ENCODE measurements around the gene TBC1D8.

The TBC1D8 gene

DNA sequence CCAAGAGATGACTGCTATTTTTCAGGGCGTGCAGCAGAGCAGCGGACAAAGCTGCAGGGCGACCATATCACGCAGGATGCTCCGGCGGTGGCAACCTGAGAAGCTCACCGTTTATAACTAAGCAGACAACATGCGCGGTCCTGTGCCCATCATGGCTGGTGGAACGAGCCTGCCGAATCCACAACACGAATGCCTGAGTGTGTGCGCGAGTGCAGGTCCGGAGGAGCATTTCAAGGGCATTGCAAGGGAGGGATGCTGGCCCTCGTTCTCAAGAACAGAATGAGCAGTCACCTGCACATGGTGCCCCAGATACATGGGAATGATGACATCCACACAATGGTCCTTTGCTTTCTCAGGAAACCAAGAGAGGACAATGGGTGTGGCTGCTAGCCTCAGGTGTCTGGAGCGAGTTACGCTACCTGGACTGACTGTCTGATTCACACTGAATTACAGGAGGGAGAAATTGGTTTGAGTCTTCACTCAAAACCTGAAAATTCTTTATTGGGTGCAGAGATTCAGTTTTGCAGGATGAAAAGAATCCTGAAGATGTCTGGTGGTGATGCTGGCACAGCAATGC, 39.8 kb downstream of the TBC1D8 start:
- DNase-seq, result no peak

DNA sequence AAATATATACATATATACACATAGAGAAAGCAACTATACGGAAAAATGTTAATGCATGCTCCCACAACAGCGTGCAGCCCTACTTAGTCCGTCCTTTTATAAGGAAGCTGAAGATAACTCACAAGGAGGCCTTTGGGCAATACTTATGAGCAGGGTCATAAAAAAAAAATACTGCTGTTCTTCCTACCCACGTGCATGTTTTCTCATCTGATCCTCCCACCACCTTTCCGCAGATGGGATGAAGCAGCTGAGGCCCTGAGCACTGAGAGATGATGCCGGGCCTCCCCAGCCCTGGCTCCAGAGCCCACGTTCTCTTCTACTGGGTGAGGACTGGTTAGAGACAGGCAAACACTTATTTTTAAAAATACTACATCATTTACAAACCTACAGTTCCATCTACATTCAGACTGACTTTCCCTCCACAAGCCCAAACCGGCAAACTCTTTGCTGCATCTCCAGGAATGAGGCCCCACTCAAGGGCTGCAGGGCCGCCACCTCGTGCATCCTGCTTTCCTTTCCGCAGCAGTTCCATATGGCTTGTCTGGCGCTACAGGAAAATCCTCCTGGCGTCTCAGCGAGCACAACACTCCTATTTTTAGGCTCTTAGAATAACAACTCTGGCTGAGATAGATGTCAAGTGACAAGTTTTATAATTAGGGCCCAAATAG, 41.6 kb downstream of the TBC1D8 start:
- DNase-seq, result no peak

DNA sequence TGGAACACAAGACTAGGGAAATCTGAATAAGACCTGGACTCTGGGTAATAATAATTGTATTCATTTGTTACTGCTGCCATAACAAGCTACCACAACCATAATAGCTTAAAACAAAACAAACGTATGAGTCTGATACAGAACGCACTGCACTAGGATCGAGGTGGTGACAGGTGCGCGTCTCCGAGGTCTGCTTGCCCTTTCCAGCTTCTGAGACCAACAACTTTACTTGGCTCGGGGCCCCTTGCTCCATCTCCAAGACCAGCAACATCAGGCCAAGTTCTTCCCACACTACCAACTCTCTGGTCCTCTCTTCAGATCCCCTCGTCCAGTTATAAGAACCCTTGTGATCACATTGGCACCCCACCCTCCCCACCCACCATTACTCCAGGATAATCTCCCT, 42.8 kb downstream of the TBC1D8 start:
- DNase-seq, result no peak

DNA sequence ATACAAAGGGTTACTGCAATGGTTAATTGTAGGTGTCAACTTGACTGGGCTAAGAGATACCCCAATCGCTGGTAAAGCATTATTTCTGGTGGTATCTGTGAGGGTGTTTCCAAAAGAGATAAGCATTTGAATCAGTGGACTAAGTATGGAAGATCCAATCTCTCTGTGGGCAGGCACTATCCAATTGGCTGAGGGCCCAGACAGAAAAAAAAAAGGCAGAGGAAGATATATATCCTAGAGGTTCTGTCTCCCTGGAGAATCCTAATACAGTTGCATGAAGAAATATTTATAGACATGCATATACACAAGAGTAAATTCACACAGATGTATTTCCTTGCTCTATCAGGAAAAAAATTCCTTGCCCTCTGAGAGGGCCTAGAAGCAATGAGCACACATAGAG, 43.9 kb downstream of the TBC1D8 start:
- no peak for DNase-seq

DNA sequence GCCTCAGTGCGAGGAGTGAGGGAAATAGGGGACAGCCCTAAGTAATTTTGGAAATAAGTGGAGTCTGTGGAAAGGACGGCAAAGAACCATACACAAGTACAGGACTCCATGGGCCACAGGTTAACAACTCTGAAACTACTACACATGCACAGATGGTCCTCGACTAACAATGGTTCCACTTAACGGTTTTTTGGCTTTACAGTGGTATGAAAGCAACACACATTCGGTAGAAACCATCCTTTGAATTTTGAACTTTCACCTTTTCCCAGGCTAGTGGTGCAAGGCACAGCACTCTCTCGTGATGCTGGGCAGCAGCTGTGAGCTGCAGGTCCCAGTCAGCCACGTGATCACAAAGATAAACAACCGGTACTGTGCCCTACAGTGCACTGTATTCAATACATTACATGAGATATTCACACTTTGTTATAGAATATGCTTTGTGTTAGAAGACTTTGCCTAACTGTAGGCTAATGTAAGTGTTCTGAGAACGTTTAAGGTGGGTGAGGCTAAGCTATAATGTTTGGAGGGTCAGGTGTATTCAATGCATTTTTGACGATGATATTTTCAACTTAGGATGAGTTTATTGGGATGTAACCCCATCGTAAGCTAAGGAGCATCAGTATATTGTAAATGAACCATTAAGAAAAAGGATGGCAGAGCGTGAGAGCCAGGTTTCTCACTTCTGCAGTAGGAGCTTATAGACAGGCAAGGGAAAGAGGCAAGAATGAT, 44.6 kb downstream of the TBC1D8 start:
- no peak for DNase-seq

DNA sequence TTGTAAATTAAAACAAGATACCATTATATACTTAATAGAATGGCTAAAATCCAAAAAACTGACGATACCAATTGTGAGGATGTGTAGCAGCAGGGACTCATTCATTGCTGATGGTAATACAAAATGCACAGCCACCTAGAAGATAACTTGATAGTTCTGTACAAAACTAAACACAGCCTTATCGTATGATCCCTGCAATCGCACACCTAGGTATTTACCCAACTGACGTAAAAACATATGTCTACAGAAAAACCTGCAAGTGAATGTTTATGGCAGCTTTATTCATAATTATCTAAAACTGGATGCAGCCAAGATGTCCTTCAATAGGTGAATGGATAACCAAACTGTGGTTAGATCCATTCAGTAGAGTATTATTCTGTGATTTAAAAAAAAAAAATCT, 45.5 kb downstream of the TBC1D8 start:
- no peak for DNase-seq

DNA sequence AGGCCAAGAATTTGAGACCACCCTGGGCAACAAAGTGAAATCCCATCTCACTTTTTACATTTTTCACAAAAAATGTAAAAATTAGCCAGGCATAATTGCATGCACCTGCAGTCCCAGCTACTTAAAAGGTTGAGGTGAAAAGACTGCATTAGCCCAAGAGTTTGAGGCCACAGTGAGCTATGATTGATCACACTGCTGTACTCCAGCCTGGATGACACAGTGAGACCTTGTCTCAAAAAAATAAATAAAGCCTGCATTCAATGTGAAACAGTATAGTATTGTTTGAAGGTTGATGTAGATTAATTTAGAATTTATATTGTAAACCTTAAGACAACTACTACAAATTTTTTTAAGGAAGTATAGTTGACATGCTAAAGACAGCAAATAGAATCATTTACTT, 53.5 kb downstream of the TBC1D8 start:
- no peak for DNase-seq

DNA sequence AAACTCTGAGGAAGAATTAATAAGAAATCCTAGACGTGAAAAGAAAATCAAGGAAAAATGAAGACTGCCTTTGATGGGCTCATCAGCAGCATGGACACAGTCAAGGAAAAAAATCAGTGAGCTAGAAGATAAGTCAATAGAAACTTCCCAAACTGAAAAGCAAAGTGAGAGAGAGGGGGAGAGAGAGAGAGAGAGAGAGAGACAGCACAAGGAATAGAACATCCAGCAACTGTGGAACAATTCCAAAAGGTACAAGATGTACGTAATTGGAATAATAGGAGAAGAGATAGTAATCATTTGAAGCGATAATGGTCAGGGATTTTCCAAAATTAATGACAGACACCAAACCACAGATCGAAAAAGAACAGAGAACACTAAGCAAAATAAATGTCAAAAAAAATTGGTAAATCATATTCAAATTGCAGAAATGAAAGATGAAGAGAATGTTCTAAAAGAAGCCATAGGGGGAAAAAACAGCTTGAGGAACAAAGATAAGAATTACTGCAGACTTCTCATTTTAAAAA, 54.5 kb downstream of the TBC1D8 start:
- no peak for DNase-seq

DNA sequence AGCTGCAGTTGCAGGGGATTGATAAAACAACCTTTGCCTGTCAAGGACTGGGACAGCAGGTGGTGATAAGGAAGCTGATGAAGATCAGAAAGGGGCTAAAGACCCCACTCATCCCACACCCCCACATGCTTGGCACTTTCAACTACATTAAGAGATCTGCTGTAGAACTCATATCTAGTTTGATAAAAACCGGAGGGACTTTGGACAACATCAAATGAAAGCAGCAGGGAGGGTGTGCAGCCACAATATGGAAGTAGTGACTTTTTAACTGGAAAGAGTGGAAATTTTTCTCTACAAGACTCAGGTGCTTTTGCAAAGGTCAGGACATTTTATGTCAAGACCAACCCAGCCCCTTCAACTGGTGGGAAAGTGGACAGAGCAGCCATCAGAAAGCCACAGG, 56.8 kb downstream of the TBC1D8 start:
- no peak for DNase-seq

DNA sequence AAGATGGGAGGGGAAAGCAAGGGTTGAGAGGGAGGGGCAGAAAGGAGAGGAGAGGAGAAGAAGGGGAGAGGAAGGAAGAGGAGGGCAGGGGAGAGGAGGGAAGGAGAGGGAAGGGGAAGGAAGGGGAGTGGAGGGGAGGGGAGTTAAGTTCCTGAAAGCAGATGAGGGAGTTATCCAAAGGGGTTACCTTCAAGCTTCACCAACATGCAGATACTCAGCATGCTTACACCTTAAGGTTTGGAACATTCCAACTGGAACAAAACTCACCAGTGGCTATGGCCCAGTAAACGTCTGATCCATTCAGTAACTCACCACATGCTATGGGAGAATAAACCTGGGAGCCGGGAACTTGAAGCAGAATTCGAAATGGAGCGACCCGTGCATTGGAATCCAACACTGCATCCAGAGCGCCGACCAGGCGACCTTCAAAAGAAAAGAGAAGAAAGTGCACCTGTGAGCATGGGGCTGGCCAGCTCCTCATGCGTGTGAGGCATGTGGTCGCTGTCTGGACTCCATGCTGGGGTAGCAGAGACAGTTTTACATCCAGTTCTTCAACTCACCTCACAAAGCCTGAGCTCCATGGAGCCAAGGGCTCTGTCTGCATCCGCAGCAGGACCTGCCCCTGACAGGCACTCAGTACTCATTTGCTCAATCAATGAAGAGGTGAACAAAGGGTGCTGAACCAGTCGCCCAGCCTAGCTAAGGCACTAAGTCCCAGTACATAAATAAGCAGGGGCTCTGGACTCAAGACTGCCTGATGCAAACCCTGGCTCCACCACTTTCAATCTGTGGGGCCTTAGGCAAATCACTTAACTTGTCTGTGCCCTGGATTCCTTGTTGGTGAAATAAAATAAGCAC, 61.0 kb downstream of the TBC1D8 start:
- no peak for DNase-seq

DNA sequence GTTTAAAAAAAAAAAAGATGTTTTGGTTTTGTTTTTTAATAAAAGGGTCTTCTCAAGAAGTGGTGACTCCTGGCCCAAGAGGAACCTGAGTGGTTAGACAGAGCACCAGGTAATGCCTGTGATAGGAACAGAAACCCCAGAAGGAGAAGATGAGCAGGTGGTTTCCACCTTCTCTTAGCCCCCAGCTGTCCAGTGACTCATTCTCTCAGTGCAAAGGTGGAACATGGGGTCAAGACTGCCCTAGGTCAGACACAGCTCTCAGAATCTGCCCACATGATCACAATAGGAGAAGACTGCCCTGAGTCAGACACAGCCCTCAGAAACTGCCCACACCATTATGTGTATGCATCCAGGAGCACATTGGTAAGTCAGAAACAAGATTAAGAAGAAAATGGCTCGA, 61.8 kb downstream of the TBC1D8 start:
- DNase-seq, result no peak

DNA sequence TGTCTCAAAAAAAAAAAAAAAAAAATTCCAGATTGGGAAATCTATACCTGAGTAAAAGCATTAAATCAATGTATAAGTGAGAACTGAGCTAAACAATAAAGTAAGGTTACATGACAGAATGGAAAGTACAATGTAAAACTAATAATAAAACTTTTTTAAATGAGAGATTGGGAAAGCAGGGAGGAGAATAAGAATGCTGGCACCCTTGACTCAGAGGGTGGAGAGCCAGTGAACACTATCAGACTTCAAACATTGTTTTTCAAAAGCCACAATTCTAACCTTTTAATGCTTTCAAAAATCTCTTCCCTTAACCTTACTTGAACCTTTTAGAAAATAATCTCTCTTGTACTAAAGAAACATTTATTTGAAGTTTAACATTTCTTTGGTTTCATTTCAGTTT, 63.5 kb downstream of the TBC1D8 start:
- DNase-seq, result no peak

DNA sequence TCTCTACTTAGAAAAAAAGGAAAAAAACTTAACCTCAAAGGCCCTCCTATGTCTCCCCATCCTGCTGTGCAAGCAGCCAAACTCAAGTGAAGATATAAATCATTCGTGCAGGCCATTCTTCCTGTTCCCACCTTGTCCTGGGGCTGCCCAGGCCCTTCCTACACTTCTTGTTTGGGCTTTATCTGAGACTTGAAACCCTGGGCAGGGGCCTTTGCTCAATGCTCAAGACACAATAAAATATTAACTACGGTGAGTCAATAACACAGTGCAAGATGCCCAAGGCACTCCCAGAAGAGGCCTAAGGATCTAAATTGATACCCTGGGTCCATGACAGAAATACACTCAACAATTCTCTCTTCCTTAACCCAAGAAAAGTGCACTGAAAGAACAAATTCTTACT, 67.6 kb downstream of the TBC1D8 start:
- no peak for DNase-seq

DNA sequence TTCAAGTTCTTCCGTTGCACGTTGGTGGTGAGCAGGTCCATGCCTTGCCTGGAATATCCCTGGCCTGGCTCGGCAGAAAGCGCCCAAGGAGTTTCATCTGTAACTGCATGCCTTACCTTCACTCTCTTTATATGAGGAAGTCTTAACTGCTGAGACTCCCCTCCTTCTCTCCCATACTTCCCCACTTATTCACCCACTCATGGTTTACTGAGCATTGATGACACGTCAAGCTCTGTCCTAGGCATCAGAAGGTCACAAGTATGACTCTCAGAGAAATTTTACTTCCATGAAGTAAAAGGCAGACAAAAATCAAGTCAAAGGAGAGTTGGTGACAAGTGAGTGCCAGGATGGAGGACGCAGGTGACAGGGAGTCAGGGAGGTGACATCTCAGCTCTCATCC, 68.2 kb downstream of the TBC1D8 start:
- DNase-seq, result no peak

DNA sequence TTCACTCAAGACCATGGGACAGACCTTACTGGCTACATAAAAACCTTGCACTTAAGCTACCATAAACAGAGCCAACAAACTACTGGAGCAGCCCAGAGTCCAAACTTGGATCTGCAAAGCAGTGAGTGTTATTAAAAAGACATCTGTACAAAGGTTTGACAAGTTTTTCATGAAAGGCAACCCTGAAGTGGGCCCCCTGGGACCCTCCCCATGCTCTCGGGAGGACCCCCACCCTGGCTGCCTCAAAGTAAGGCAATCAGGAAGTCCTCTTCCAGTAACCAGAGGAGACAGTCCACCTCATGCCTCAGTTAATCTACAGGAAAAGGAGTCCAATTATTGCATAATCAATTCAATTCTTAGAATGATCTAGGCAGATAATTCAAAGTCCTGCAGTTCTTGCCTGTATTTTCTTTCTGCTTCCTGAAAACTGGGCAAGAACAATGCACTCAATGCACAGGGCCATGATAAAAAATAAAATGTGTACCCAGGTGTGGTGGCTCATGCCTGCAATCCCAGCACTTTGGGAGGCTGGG, 69.7 kb downstream of the TBC1D8 start:
- no peak for DNase-seq

DNA sequence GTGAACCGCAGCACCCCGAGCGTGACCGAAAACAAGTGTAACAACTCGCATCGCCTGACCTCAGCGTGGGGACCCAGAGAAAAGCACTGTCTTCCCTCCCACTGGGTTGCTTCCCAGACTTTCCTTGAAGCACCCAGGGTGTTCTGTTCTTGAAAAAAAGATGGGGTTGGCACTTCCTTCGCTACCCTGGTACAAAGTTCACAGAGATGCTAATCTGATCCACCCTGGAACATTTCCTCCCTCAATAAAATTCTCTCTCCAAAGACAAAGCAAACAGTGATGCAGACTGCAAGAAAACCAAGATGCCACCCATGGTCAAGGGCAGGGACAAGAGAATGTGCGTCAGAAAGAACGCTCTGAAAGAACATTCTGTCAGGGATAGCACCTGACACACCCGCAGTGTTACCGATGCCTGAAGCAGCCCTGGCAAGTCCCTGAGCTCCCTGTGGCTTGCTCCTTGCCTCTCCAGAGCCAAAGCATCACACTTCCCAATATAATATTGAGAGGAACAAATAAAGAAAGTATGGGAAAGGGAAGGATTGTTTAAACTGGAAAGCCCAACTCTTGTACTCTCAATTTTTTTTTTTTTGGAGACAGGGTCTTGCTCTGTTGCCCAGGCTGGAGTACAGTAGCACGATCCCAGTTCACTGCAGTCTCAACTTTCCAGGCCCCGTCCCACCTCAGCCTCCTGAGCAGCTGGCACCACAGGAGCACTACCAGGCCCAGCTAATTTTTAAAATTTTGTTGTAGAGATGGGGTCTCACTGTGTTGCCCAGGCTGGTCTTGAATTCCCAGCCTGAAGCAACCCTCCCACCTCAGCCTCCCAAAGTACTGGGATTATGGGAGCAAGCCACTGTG, 70.7 kb downstream of the TBC1D8 start:
- no peak for DNase-seq

DNA sequence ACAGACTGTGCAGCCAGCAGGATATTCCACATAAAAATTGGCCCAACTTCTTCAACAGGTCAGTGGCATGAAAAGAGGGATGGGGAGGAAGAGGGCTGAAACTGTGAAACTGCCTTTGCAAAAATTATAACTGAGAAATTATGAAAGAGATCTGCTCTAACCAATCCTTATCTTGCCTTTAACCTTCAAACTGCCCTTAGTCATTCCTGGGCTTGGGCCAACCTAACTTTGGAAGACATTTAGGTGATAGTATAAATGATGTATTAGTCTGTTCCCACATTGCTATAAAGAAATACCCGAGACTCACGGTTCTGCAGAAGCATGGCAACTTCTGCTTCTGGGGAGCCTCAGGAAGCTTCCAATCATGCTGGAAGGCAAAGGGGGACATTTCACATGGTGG, 74.6 kb downstream of the TBC1D8 start:
- no peak for DNase-seq

DNA sequence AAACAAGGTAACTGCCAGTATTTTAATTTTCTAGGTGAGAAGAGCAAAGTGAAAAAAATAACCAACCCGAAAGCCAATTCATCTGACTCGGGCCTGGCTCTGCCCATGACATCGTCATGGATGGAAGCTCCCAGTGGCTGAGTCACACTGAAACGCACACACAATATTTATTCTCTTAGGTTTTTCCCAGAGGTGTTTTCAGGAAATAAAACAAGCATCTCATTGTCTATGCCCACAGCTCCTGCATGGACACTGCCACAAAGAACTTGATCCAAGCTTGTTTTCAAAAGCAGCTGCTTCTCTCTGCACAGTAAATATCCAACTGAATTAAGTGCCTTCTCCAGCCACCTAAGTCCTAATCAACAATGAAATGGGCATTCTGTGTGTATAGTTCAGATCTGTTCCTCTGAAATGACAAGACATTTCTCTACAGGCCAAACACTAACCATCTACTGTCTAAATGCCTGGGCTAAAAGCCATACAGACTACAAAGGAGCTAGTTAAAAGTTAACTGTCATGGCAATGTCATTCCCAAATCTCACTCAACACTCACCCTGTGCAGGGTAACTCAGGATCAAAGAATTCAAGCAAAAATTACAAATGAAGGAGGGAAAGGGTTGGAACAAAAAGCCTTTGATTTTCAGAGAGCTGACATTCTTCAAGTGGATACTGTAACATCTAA, 86.2 kb downstream of the TBC1D8 start:
- DNase-seq, result no peak

DNA sequence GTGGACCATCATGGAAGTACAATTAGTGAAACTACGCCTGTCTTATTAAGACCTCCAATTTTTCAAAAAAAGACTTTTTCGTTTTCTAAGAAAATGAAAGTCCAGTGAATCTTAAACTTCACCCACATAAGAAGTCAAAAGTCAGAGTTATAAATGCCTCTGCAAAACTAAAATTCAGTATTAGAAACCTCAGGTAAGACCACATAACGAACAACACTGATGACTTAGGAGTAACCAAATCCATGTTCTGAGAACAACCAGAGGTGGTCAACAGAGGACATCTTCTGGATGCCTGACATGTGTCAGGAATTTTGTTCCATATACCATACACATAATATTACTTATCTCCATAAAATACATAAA, 86.7 kb downstream of the TBC1D8 start:
- DNase-seq, result no peak

DNA sequence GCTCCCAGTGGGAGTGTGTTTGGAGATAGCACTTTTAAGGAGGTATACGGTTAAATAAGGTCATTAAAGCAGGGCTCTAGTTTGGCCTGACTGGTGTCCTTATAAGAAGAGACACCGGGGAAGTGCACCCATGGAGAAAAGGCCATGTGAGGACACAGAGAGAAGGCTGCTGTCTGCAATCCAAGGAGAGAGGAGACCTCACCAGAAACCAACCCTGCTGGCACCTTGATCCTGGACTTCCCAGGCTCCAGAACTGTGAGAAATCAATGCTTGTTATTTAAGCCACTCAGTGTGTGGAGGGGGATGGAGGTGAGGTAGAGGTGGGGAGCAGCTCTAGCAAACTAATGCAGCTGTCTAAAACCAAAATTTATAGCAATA, 87.1 kb downstream of the TBC1D8 start:
- no peak for DNase-seq

DNA sequence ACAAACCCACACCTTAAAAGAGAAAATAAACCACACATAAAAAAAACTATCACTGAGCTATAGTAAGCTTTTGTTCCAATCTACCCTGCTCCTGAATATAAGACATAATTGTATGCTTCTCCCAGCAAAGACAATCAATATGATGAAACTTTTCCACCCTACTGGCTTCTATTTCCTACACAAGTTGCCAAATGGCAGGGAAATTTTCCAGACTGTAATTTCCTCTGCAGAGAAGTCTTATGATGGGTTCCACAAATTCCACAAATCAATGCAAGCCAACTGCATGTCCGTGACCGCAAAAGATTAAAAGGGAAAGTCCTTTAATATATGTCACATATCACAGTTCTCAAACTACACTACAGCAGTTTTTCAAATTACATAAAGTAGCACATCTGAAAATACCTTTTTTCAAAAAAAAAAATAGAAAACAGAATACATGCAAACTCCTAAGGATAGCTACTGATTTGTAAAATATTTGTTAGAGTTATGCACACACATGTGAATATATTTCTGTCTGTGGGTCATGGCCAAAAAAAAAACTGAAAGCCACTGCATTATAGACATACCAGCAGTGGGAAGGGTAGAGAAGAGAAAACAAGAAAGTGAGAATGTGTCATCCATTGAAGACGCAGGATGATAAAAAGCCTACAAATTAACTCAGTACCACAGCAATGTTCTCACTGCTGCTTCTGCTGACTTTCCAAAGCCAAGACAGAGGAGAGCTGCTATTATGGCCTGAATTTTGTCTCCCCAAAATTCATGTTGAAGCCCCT, 87.6 kb downstream of the TBC1D8 start:
- no peak for DNase-seq

All from activated CD4-positive, alpha-beta T cell treated with anti-CD3 and anti-CD28 coated beads for 4 hours (primary cell).